ENCODE data around the gene ROBO4.

Gene ROBO4

GRCh38 chr11:124897674-124898262 lies at the start of gene ROBO4:
Gene ROBO4, minus strand, starts transcription at chr11:124897865. Its CDS starts 70 bp downstream, at chr11:124897795.
- H3K4me3 ChIP-seq (ENCODE audit: low read depth, low read length) = no peak within 1 kb of the TSS
- no peak within 1 kb of the TSS for H3K9ac ChIP-seq (ENCODE audit: low read depth, low read length)
- H3K4me1 ChIP-seq (ENCODE audit: control insufficient read depth, insufficient read depth, low read length) = no peaks in the 10 kb centered on the region
- H3K9me3 ChIP-seq (ENCODE audit: control insufficient read depth, insufficient read depth, low read length) = no peaks in the 10 kb centered on the region
- H3K27me3 ChIP-seq (ENCODE audit: control insufficient read depth, insufficient read depth, low read length) = peaks cover 6% of the 10 kb centered on the region
- no peaks in the 10 kb centered on the region for H3K36me3 ChIP-seq (ENCODE audit: control insufficient read depth, insufficient read depth, low read length)

GRCh38 chr11:124946735-124947141 lies 49.1 kb upstream of the ROBO4 start:
- no peak overlapping the region for H3K4me3 ChIP-seq (ENCODE audit: low read depth, low read length)
- no peaks in the 10 kb centered on the region for H3K4me1 ChIP-seq (ENCODE audit: control insufficient read depth, insufficient read depth, low read length)
- H3K27me3 ChIP-seq (ENCODE audit: control insufficient read depth, insufficient read depth, low read length) = no peaks in the 10 kb centered on the region
- no peak overlapping the region for H3K9ac ChIP-seq (ENCODE audit: low read depth, low read length)
- H3K9me3 ChIP-seq (ENCODE audit: control insufficient read depth, insufficient read depth, low read length) = no peaks in the 10 kb centered on the region
- H3K36me3 ChIP-seq (ENCODE audit: control insufficient read depth, insufficient read depth, low read length) = no peaks in the 10 kb centered on the region

GRCh38 chr11:124945826-124946225 lies 48.2 kb upstream of the ROBO4 start:
- H3K4me1 ChIP-seq (ENCODE audit: control insufficient read depth, insufficient read depth, low read length) = no peaks in the 10 kb centered on the region
- H3K36me3 ChIP-seq (ENCODE audit: control insufficient read depth, insufficient read depth, low read length) = no peaks in the 10 kb centered on the region
- peaks cover 3% of the 10 kb centered on the region for H3K27me3 ChIP-seq (ENCODE audit: control insufficient read depth, insufficient read depth, low read length)
- H3K9me3 ChIP-seq (ENCODE audit: control insufficient read depth, insufficient read depth, low read length) = no peaks in the 10 kb centered on the region
- no peak overlapping the region for H3K4me3 ChIP-seq (ENCODE audit: low read depth, low read length)
- H3K9ac ChIP-seq (ENCODE audit: low read depth, low read length) = no peak overlapping the region

GRCh38 chr11:124944565-124944964 lies 46.9 kb upstream of the ROBO4 start:
- Histone ChIP-seq H3K9ac (ENCODE audit: low read depth, low read length) (no peak overlapping the region), H3K27me3 (ENCODE audit: control insufficient read depth, insufficient read depth, low read length) (peaks cover 3% of the 10 kb centered on the region), H3K9me3 (ENCODE audit: control insufficient read depth, insufficient read depth, low read length) (no peaks in the 10 kb centered on the region), H3K4me1 (ENCODE audit: control insufficient read depth, insufficient read depth, low read length) (no peaks in the 10 kb centered on the region), H3K36me3 (ENCODE audit: control insufficient read depth, insufficient read depth, low read length) (no peaks in the 10 kb centered on the region), H3K4me3 (ENCODE audit: low read depth, low read length) (no peak overlapping the region)

- H3K27me3 ChIP-seq (ENCODE audit: control insufficient read depth, insufficient read depth, low read length) = peaks cover 3% of the 10 kb centered on the region
- no peaks in the 10 kb centered on the region for H3K4me1 ChIP-seq (ENCODE audit: control insufficient read depth, insufficient read depth, low read length)
- H3K9ac ChIP-seq (ENCODE audit: low read depth, low read length) = no peak overlapping the region
- no peaks in the 10 kb centered on the region for H3K9me3 ChIP-seq (ENCODE audit: control insufficient read depth, insufficient read depth, low read length)
- no peak overlapping the region for H3K4me3 ChIP-seq (ENCODE audit: low read depth, low read length)
- no peaks in the 10 kb centered on the region for H3K36me3 ChIP-seq (ENCODE audit: control insufficient read depth, insufficient read depth, low read length)
Measured at GRCh38 chr11:124943741-124944140, 46.1 kb upstream of the ROBO4 start.

- H3K9ac ChIP-seq (ENCODE audit: low read depth, low read length) = no peak overlapping the region
- no peak overlapping the region for H3K4me3 ChIP-seq (ENCODE audit: low read depth, low read length)
- H3K9me3 ChIP-seq (ENCODE audit: control insufficient read depth, insufficient read depth, low read length) = no peaks in the 10 kb centered on the region
- no peaks in the 10 kb centered on the region for H3K36me3 ChIP-seq (ENCODE audit: control insufficient read depth, insufficient read depth, low read length)
- peaks cover 3% of the 10 kb centered on the region for H3K27me3 ChIP-seq (ENCODE audit: control insufficient read depth, insufficient read depth, low read length)
- no peaks in the 10 kb centered on the region for H3K4me1 ChIP-seq (ENCODE audit: control insufficient read depth, insufficient read depth, low read length)
Measured at GRCh38 chr11:124943254-124943616, 45.6 kb upstream of the ROBO4 start.

GRCh38 chr11:124942466-124943253 lies 45.0 kb upstream of the ROBO4 start:
- Histone ChIP-seq H3K9ac (ENCODE audit: low read depth, low read length) (no peak overlapping the region), H3K36me3 (ENCODE audit: control insufficient read depth, insufficient read depth, low read length) (no peaks in the 10 kb centered on the region), H3K9me3 (ENCODE audit: control insufficient read depth, insufficient read depth, low read length) (no peaks in the 10 kb centered on the region), H3K4me3 (ENCODE audit: low read depth, low read length) (no peak overlapping the region), H3K4me1 (ENCODE audit: control insufficient read depth, insufficient read depth, low read length) (no peaks in the 10 kb centered on the region), H3K27me3 (ENCODE audit: control insufficient read depth, insufficient read depth, low read length) (peaks cover 3% of the 10 kb centered on the region)

- Histone ChIP-seq H3K36me3 (ENCODE audit: control insufficient read depth, insufficient read depth, low read length) (no peaks in the 10 kb centered on the region), H3K27me3 (ENCODE audit: control insufficient read depth, insufficient read depth, low read length) (peaks cover 10% of the 10 kb centered on the region), H3K9me3 (ENCODE audit: control insufficient read depth, insufficient read depth, low read length) (no peaks in the 10 kb centered on the region), H3K4me3 (ENCODE audit: low read depth, low read length) (no peak overlapping the region), H3K4me1 (ENCODE audit: control insufficient read depth, insufficient read depth, low read length) (no peaks in the 10 kb centered on the region), H3K9ac (ENCODE audit: low read depth, low read length) (no peak overlapping the region)
Measured at GRCh38 chr11:124941703-124942102, 44.0 kb upstream of the ROBO4 start.

GRCh38 chr11:124938970-124939369 lies 41.3 kb upstream of the ROBO4 start:
- no peaks in the 10 kb centered on the region for H3K9me3 ChIP-seq (ENCODE audit: control insufficient read depth, insufficient read depth, low read length)
- no peak overlapping the region for H3K9ac ChIP-seq (ENCODE audit: low read depth, low read length)
- H3K27me3 ChIP-seq (ENCODE audit: control insufficient read depth, insufficient read depth, low read length) = peaks cover 18% of the 10 kb centered on the region
- H3K4me3 ChIP-seq (ENCODE audit: low read depth, low read length) = no peak overlapping the region
- H3K4me1 ChIP-seq (ENCODE audit: control insufficient read depth, insufficient read depth, low read length) = no peaks in the 10 kb centered on the region
- H3K36me3 ChIP-seq (ENCODE audit: control insufficient read depth, insufficient read depth, low read length) = no peaks in the 10 kb centered on the region

GRCh38 chr11:124938206-124938765 lies 40.6 kb upstream of the ROBO4 start:
- no peak overlapping the region for H3K9ac ChIP-seq (ENCODE audit: low read depth, low read length)
- H3K27me3 ChIP-seq (ENCODE audit: control insufficient read depth, insufficient read depth, low read length) = peaks cover 18% of the 10 kb centered on the region
- H3K4me3 ChIP-seq (ENCODE audit: low read depth, low read length) = no peak overlapping the region
- H3K4me1 ChIP-seq (ENCODE audit: control insufficient read depth, insufficient read depth, low read length) = no peaks in the 10 kb centered on the region
- no peaks in the 10 kb centered on the region for H3K9me3 ChIP-seq (ENCODE audit: control insufficient read depth, insufficient read depth, low read length)
- H3K36me3 ChIP-seq (ENCODE audit: control insufficient read depth, insufficient read depth, low read length) = no peaks in the 10 kb centered on the region

- Histone ChIP-seq H3K27me3 (ENCODE audit: control insufficient read depth, insufficient read depth, low read length) (peaks cover 18% of the 10 kb centered on the region), H3K9ac (ENCODE audit: low read depth, low read length) (no peak overlapping the region), H3K9me3 (ENCODE audit: control insufficient read depth, insufficient read depth, low read length) (no peaks in the 10 kb centered on the region), H3K4me3 (ENCODE audit: low read depth, low read length) (no peak overlapping the region), H3K4me1 (ENCODE audit: control insufficient read depth, insufficient read depth, low read length) (no peaks in the 10 kb centered on the region), H3K36me3 (ENCODE audit: control insufficient read depth, insufficient read depth, low read length) (no peaks in the 10 kb centered on the region)
Measured at GRCh38 chr11:124937336-124937935, 39.8 kb upstream of the ROBO4 start.

Measured in iPS-15b (cell line).